GM12874 (cell line): ENCODE results near the gene MED27.

Source experiments
- CTCF ChIP-seq: IDR thresholded peaks from 2 replicates; pipeline ENCODE4 v1.5.1; 2011; ENCODE audit warnings: low read depth, mild to moderate bottlenecking, control low read depth, low read length, moderate library complexity; ENCODE audit not compliant: insufficient read depth

The MED27 gene

GRCh38 chr9:131960311-131960710 is 119.4 kb downstream of the MED27 start:
- TF ChIP-seq CTCF = no peak

- TF ChIP-seq CTCF = no peak
These were observed 119.8 kb downstream of the MED27 start for GRCh38 chr9:131959887-131960286.

GRCh38 chr9:131959056-131959455 is 120.6 kb downstream of the MED27 start:
- no peak for TF ChIP-seq CTCF

- peak; percentile 46 for TF ChIP-seq CTCF
These were observed 125.4 kb downstream of the MED27 start for GRCh38 chr9:131954299-131954698.

GRCh38 chr9:131951905-131952304 is 127.8 kb downstream of the MED27 start:
- no peak for TF ChIP-seq CTCF

GRCh38 chr9:131951155-131951554 is 128.5 kb downstream of the MED27 start:
- TF ChIP-seq CTCF = no peak

GRCh38 chr9:131950487-131950886 is 129.2 kb downstream of the MED27 start:
- no peak for TF ChIP-seq CTCF

- no peak for TF ChIP-seq CTCF
These were observed 133.5 kb downstream of the MED27 start for GRCh38 chr9:131946180-131946579.
